K562 (cell line): Measurements from ENCODE around the gene OVOL2. TPM values are rescaled to one million over a fixed set of nuclear protein-coding genes. Genes with fewer than 3 reads are reported as not detected.

Experiments
- EGR1 ChIP-seq: fragments of 450-650 bp; conservative IDR thresholded peaks from 2 replicates; pipeline ENCODE4 v1.6.1; 2017; ENCODE audit warnings: mild to moderate bottlenecking
- ETV1 ChIP-seq: fragments of 450-650 bp; conservative IDR thresholded peaks from 2 replicates; pipeline ENCODE4 v1.6.1; 2016; ENCODE audit warnings: missing genetic modification characterization, control low read depth, low read depth, missing compliant biosample characterization
- MTA1 ChIP-seq: fragments of 450-650 bp; IDR thresholded peaks from 2 replicates; pipeline ENCODE4 v1.6.1; 2017; ENCODE audit warnings: borderline replicate concordance
- MYC ChIP-seq, 2 experiments: fragments of 250-450 bp in 1 of 2; sonication (Bioruptor Pico) in 1 of 2; IDR thresholded peaks; 2 replicates each; pipeline versions ENCODE4 v1.5.1 to v1.6.1; 2012 to 2021; ENCODE audit warnings: low read depth in 2 of 2, borderline replicate concordance in 1 of 2, improper control_type of control experiment in 1 of 2, low read length in 1 of 2, mild to moderate bottlenecking in 1 of 2, moderate library complexity in 1 of 2
- RBM14 ChIP-seq: fragments of 200-400 bp; formaldehyde crosslinking; IDR thresholded peaks from 2 replicates; pipeline ENCODE4 v1.6.1; 2018; ENCODE audit warnings: low read depth, mild to moderate bottlenecking, low read length, moderate library complexity, borderline replicate concordance; ENCODE audit not compliant: insufficient read depth
- SLC30A9 ChIP-seq: fragments of 250-450 bp; sonication (Bioruptor Pico); IDR thresholded peaks from 2 replicates; pipeline ENCODE4 v1.8.0; 2022; ENCODE audit warnings: mild to moderate bottlenecking, moderate library complexity
- STAT5B ChIP-seq: fragments of 250-450 bp; sonication (Bioruptor Pico); IDR thresholded peaks from 2 replicates; pipeline ENCODE4 v1.8.0; 2021; ENCODE audit warnings: mild to moderate bottlenecking, inconsistent platforms
- ZNF324 ChIP-seq: fragments of 250-450 bp; sonication (Bioruptor Pico); IDR thresholded peaks from 2 replicates; pipeline ENCODE4 v1.4.0; 2020; ENCODE audit warnings: mild to moderate bottlenecking
- ZNF507 ChIP-seq: conservative IDR thresholded peaks from 2 replicates; pipeline ENCODE4 v1.6.1; 2017; ENCODE audit warnings: missing genetic modification characterization, missing compliant biosample characterization
- ZNF695 ChIP-seq: fragments of 450-650 bp; formaldehyde crosslinking; IDR thresholded peaks from 2 replicates; pipeline ENCODE4 v1.4.0; 2020; ENCODE audit warnings: mild to moderate bottlenecking, moderate library complexity
- polyA plus RNA-seq, 8 experiments: library from polyadenylated mRNA; depleted of rRNA in 4 of 8; stranded (reverse) in 5 of 8; unstranded in 3 of 8; fragments of >200 nt; fragmentation: Nextera tagmentation in 2 of 8; fragmentation: Illumina TruSeq in 1 of 8; extraction: Ambion mirVana in 2 of 8; extraction: Trizol in 1 of 8; gene quantifications; 2 replicates each; pipeline versions ENCODE4 v1.2.1 to v1.2.3, GENCODE V29; 2011 to 2014; ENCODE audit warnings: inconsistent platforms in 1 of 8, missing spikeins in 1 of 8
- total RNA-seq, 7 experiments: library from RNA; depleted of rRNA in 6 of 7; stranded (reverse); fragments of >200 nt in 6 of 7; fragmentation: Illumina TruSeq in 2 of 7; extraction: Trizol in 2 of 7; gene quantifications; 2 replicates each; pipeline versions ENCODE4 v1.2.1 to v1.2.3, GENCODE V29; 2011 to 2021; ENCODE audit warnings: low replicate concordance in 1 of 7
- TF ChIP-seq, protein P1 (sequence below): fragments of 450-650 bp; IDR thresholded peaks from 2 replicates; pipeline ENCODE4 v1.6.1; 2016; ENCODE audit warnings: mild to moderate bottlenecking, moderate library complexity
- TF ChIP-seq, protein P2 (sequence below), 2 experiments: IDR thresholded peaks in 1 of 2; conservative IDR thresholded peaks in 1 of 2; 2 replicates each; pipeline ENCODE4 v1.6.1; 2016; ENCODE audit warnings: low read depth in 2 of 2, mild to moderate bottlenecking in 1 of 2, missing compliant biosample characterization in 1 of 2, missing genetic modification characterization in 1 of 2, moderate library complexity in 1 of 2
- TF ChIP-seq, protein P3 (sequence below): fragments of 250-450 bp; sonication (Bioruptor Pico); IDR thresholded peaks from 2 replicates; pipeline ENCODE4 v1.4.0; 2020

OVOL2 gene
- total and polyA plus RNA-seq, 9 of the 15 experiments (the other 6 are each of a cell fraction or from before 2014, with no cell fraction given) = not detected

DNA sequence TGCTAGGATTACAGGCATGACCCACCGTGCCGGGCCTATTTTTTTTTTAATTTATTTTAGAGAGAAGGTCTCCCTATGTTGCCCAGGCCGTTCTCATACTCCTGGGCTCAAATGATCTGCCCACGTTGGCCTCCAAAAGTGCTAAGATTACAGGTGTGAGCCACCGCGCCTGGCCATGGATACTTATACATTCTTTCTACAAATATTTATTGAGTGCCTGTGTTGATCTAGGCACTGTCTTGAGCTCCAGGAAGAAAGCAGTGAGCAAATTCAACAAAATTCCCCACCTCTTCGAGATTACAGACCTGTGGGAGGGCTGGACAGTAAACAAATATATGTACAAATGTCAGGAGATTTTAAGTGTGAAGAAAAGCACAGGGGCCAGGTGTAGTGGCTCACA lies 51.0 kb downstream of the OVOL2 start (continued):
- TF ChIP-seq, protein P1, sequence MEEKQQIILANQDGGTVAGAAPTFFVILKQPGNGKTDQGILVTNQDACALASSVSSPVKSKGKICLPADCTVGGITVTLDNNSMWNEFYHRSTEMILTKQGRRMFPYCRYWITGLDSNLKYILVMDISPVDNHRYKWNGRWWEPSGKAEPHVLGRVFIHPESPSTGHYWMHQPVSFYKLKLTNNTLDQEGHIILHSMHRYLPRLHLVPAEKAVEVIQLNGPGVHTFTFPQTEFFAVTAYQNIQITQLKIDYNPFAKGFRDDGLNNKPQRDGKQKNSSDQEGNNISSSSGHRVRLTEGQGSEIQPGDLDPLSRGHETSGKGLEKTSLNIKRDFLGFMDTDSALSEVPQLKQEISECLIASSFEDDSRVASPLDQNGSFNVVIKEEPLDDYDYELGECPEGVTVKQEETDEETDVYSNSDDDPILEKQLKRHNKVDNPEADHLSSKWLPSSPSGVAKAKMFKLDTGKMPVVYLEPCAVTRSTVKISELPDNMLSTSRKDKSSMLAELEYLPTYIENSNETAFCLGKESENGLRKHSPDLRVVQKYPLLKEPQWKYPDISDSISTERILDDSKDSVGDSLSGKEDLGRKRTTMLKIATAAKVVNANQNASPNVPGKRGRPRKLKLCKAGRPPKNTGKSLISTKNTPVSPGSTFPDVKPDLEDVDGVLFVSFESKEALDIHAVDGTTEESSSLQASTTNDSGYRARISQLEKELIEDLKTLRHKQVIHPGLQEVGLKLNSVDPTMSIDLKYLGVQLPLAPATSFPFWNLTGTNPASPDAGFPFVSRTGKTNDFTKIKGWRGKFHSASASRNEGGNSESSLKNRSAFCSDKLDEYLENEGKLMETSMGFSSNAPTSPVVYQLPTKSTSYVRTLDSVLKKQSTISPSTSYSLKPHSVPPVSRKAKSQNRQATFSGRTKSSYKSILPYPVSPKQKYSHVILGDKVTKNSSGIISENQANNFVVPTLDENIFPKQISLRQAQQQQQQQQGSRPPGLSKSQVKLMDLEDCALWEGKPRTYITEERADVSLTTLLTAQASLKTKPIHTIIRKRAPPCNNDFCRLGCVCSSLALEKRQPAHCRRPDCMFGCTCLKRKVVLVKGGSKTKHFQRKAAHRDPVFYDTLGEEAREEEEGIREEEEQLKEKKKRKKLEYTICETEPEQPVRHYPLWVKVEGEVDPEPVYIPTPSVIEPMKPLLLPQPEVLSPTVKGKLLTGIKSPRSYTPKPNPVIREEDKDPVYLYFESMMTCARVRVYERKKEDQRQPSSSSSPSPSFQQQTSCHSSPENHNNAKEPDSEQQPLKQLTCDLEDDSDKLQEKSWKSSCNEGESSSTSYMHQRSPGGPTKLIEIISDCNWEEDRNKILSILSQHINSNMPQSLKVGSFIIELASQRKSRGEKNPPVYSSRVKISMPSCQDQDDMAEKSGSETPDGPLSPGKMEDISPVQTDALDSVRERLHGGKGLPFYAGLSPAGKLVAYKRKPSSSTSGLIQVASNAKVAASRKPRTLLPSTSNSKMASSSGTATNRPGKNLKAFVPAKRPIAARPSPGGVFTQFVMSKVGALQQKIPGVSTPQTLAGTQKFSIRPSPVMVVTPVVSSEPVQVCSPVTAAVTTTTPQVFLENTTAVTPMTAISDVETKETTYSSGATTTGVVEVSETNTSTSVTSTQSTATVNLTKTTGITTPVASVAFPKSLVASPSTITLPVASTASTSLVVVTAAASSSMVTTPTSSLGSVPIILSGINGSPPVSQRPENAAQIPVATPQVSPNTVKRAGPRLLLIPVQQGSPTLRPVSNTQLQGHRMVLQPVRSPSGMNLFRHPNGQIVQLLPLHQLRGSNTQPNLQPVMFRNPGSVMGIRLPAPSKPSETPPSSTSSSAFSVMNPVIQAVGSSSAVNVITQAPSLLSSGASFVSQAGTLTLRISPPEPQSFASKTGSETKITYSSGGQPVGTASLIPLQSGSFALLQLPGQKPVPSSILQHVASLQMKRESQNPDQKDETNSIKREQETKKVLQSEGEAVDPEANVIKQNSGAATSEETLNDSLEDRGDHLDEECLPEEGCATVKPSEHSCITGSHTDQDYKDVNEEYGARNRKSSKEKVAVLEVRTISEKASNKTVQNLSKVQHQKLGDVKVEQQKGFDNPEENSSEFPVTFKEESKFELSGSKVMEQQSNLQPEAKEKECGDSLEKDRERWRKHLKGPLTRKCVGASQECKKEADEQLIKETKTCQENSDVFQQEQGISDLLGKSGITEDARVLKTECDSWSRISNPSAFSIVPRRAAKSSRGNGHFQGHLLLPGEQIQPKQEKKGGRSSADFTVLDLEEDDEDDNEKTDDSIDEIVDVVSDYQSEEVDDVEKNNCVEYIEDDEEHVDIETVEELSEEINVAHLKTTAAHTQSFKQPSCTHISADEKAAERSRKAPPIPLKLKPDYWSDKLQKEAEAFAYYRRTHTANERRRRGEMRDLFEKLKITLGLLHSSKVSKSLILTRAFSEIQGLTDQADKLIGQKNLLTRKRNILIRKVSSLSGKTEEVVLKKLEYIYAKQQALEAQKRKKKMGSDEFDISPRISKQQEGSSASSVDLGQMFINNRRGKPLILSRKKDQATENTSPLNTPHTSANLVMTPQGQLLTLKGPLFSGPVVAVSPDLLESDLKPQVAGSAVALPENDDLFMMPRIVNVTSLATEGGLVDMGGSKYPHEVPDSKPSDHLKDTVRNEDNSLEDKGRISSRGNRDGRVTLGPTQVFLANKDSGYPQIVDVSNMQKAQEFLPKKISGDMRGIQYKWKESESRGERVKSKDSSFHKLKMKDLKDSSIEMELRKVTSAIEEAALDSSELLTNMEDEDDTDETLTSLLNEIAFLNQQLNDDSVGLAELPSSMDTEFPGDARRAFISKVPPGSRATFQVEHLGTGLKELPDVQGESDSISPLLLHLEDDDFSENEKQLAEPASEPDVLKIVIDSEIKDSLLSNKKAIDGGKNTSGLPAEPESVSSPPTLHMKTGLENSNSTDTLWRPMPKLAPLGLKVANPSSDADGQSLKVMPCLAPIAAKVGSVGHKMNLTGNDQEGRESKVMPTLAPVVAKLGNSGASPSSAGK = no peak
- TF ChIP-seq ZNF507 (tag) (no peak), ZNF324 (no peak), ETV1 (tag) (no peak), EGR1 (no peak), SLC30A9 (no peak), ZNF695 (CRISPR knock-in tag) (no peak), MYC (IDR thresholded peaks at IDR 0.05; ENCODE audit: low read depth, low read length) (no peak), MYC (CRISPR knock-in tag; IDR thresholded peaks at IDR 0.05; ENCODE audit: borderline replicate concordance, low read depth) (no peak), STAT5B (CRISPR knock-in tag) (no peak), RBM14 (no peak), MTA1 (no peak)
- TF ChIP-seq, protein P2, sequence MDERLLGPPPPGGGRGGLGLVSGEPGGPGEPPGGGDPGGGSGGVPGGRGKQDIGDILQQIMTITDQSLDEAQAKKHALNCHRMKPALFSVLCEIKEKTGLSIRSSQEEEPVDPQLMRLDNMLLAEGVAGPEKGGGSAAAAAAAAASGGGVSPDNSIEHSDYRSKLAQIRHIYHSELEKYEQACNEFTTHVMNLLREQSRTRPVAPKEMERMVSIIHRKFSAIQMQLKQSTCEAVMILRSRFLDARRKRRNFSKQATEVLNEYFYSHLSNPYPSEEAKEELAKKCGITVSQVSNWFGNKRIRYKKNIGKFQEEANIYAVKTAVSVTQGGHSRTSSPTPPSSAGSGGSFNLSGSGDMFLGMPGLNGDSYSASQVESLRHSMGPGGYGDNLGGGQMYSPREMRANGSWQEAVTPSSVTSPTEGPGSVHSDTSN (CRISPR knock-in tag; IDR thresholded peaks at IDR 0.05; ENCODE audit: low read depth) = no peak
- TF ChIP-seq, protein P2 (tag; conservative IDR thresholded peaks at IDR 0.05; ENCODE audit: low read depth) = no peak
- TF ChIP-seq, protein P3, sequence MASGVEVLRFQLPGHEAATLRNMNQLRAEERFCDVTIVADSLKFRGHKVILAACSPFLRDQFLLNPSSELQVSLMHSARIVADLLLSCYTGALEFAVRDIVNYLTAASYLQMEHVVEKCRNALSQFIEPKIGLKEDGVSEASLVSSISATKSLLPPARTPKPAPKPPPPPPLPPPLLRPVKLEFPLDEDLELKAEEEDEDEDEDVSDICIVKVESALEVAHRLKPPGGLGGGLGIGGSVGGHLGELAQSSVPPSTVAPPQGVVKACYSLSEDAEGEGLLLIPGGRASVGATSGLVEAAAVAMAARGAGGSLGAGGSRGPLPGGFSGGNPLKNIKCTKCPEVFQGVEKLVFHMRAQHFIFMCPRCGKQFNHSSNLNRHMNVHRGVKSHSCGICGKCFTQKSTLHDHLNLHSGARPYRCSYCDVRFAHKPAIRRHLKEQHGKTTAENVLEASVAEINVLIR (CRISPR knock-in tag) = no peak
- TF ChIP-seq, all 486 proteins: peak for 0
